ENCODE data around the gene GNAS.

Gene GNAS

DNA sequence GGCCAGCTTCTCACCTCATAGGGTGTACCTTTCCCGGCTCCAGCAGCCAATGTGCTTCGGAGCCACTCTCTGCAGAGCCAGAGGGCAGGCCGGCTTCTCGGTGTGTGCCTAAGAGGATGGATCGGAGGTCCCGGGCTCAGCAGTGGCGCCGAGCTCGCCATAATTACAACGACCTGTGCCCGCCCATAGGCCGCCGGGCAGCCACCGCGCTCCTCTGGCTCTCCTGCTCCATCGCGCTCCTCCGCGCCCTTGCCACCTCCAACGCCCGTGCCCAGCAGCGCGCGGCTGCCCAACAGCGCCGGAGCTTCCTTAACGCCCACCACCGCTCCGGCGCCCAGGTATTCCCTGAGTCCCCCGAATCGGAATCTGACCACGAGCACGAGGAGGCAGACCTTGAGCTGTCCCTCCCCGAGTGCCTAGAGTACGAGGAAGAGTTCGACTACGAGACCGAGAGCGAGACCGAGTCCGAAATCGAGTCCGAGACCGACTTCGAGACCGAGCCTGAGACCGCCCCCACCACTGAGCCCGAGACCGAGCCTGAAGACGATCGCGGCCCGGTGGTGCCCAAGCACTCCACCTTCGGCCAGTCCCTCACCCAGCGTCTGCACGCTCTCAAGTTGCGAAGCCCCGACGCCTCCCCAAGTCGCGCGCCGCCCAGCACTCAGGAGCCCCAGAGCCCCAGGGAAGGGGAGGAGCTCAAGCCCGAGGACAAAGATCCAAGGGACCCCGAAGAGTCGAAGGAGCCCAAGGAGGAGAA, 12.3 kb upstream of the GNAS start:
- peak; percentile 82 for DNase-seq (ENCODE audit: low spot score)
- Histone ChIP-seq H3K27me3 (ENCODE audit: insufficient read depth, poor library complexity, severe bottlenecking) (peaks cover 44% of the 10 kb centered on the region), H3K4me1 (ENCODE audit: insufficient read depth, poor library complexity, severe bottlenecking) (no peaks in the 10 kb centered on the region)

DNA sequence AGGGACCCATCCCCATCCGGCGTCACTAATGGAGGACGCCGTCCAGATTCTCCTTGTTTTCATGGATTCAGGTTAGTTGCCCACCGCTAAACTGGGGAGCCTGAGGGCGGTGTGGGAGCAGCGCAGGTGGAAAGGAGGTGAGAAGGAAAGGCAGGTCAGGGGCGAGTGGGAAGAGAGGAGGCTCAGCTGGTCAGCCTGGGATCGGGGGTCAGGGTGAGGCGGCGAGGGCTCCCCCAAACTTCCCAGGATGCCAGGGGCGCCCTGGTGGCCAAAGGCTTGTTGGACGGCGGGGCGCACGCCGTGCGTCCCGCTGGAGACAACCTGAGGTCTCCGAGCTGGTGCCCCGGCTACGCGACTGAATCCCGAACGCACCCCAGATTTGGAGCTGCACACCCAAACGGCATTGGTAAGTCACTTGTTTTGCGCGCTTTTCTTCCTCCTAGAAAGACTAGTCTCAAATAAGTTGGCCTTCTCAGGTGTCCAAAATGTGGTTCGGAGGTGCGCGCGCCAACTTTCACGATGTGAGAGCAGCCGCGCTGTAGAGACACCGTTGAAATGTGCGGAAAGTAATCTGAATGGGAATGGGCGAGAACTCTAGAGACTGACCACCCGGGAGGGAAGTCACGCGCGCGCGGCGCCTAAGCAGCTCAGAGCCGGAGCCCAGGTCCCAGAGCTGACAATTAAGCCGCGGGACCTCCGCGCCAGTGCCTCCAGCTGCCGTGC, 11.5 kb upstream of the GNAS start:
- no peak overlapping the region for H3K4me3 ChIP-seq (ENCODE audit: severe bottlenecking)
- no peaks in the 10 kb centered on the region for H3K4me1 ChIP-seq (ENCODE audit: insufficient read depth, poor library complexity, severe bottlenecking)
- H3K27me3 ChIP-seq (ENCODE audit: insufficient read depth, poor library complexity, severe bottlenecking) = peaks cover 47% of the 10 kb centered on the region
- ATAC-seq (ENCODE audit: low read depth) = no peak
- no peak overlapping the region for H3K27ac ChIP-seq (ENCODE audit: poor library complexity, severe bottlenecking)
- no peak for DNase-seq (ENCODE audit: low spot score)
- peaks cover 66% of the 10 kb centered on the region for H3K36me3 ChIP-seq (ENCODE audit: low read depth)
- no peaks in the 10 kb centered on the region for H3K9me3 ChIP-seq (ENCODE audit: severe bottlenecking)
- TF ChIP-seq, protein P1, sequence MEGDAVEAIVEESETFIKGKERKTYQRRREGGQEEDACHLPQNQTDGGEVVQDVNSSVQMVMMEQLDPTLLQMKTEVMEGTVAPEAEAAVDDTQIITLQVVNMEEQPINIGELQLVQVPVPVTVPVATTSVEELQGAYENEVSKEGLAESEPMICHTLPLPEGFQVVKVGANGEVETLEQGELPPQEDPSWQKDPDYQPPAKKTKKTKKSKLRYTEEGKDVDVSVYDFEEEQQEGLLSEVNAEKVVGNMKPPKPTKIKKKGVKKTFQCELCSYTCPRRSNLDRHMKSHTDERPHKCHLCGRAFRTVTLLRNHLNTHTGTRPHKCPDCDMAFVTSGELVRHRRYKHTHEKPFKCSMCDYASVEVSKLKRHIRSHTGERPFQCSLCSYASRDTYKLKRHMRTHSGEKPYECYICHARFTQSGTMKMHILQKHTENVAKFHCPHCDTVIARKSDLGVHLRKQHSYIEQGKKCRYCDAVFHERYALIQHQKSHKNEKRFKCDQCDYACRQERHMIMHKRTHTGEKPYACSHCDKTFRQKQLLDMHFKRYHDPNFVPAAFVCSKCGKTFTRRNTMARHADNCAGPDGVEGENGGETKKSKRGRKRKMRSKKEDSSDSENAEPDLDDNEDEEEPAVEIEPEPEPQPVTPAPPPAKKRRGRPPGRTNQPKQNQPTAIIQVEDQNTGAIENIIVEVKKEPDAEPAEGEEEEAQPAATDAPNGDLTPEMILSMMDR (IDR thresholded peaks at IDR 0.05; ENCODE audit: poor library complexity, severe bottlenecking) = no peak

More for the DNA sequence above, 12.3 kb upstream of the GNAS start:
- Histone ChIP-seq H3K9me3 (ENCODE audit: severe bottlenecking) (no peaks in the 10 kb centered on the region), H3K4me3 (ENCODE audit: severe bottlenecking) (no peak overlapping the region), H3K36me3 (ENCODE audit: low read depth) (peaks cover 58% of the 10 kb centered on the region), H3K27ac (ENCODE audit: poor library complexity, severe bottlenecking) (no peak overlapping the region)
- TF ChIP-seq, protein P1 (IDR thresholded peaks at IDR 0.05; ENCODE audit: poor library complexity, severe bottlenecking) = no peak
- peak; percentile 13; the same call in 2 of the 3 replicates for ATAC-seq (ENCODE audit: low read depth)

DNA sequence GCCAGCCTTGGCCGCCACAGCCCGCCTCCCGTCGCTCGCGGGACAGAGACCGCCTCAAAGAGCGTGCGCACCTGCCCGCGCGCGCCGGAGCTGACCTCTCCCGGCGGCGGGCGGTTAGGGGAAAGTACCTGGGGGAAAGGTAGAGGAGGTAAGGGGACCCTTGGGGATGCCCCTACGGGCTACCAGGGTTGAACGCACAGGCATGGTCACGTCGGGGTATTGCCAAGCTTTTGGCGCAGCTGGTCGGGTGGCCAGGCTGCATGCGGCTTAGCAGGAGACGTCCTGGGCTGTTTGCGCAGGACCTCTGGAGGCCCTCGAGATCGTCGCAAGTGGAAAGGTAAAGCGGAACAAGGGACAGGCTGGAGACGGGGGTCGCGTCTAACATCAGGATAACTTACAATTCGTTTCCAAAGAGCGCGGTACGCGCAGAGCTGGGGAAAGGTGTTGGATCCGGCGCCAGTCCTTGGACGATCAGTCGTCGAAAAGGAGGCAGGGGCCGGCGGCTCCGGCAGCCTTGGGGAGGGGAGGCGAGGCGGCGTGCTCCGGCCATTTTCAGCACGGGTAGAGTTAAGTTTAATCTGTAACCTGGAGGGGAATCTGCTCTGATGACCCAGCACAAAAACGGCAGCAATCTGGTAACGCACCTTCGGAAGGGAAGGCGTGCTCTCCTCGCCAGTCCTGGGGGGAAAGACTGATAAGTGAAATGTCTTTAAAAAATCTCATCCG, 10.8 kb upstream of the GNAS start:
- H3K4me3 ChIP-seq (ENCODE audit: severe bottlenecking) = no peak overlapping the region
- ATAC-seq (ENCODE audit: low read depth) = no peak

DNA sequence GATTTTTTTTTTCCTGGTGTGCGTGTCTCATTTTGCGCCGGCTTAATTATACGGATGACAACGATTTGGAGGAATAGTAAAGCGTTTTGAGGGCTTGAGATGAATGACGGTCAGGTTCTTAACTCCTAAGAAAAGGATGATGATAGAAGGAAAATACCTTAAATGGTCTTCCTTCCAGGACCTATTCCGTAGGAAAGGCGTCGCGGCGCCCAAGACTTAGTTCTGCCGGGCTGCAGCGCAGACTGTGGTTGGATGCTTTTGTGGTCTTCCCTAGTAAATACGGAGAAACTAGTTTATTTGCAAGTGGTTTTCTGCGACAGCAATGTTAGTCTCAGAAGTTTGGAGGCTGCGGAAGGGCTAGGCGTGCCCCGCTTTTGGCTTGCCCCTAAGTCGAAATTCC, 10.2 kb upstream of the GNAS start:
- Histone ChIP-seq H3K27ac (ENCODE audit: poor library complexity, severe bottlenecking) (no peak overlapping the region), H3K4me1 (ENCODE audit: insufficient read depth, poor library complexity, severe bottlenecking) (no peaks in the 10 kb centered on the region), H3K36me3 (ENCODE audit: low read depth) (peaks cover 57% of the 10 kb centered on the region), H3K27me3 (ENCODE audit: insufficient read depth, poor library complexity, severe bottlenecking) (peaks cover 44% of the 10 kb centered on the region), H3K4me3 (ENCODE audit: severe bottlenecking) (no peak overlapping the region), H3K9me3 (ENCODE audit: severe bottlenecking) (no peaks in the 10 kb centered on the region)
- TF ChIP-seq, protein P1 (IDR thresholded peaks at IDR 0.05; ENCODE audit: poor library complexity, severe bottlenecking) = no peak
- DNase-seq (ENCODE audit: low spot score) (no peak), ATAC-seq (ENCODE audit: low read depth) (no peak)

More for the DNA sequence above, 10.8 kb upstream of the GNAS start:
- Histone ChIP-seq H3K9me3 (ENCODE audit: severe bottlenecking) (no peaks in the 10 kb centered on the region), H3K27me3 (ENCODE audit: insufficient read depth, poor library complexity, severe bottlenecking) (peaks cover 47% of the 10 kb centered on the region), H3K36me3 (ENCODE audit: low read depth) (peaks cover 63% of the 10 kb centered on the region), H3K4me1 (ENCODE audit: insufficient read depth, poor library complexity, severe bottlenecking) (no peaks in the 10 kb centered on the region), H3K27ac (ENCODE audit: poor library complexity, severe bottlenecking) (no peak overlapping the region)
- DNase-seq (ENCODE audit: low spot score) = no peak
- TF ChIP-seq, protein P1 (IDR thresholded peaks at IDR 0.05; ENCODE audit: poor library complexity, severe bottlenecking) = no peak

Data from RWPE2 (cell line).